ENCODE data around the gene SHMT1. TPM values are rescaled to one million over a fixed set of nuclear protein-coding genes. Genes with fewer than 3 reads are reported as not detected.
"Not testable (repeated sequence)": the region's sequence is repeated elsewhere in the genome, so short reads cannot be mapped to it uniquely, and the experiment has no call there.

SHMT1 gene
- total RNA-seq, 4 donors from 2014 or later: 75.9 to 128 (median 110) TPM

DNA sequence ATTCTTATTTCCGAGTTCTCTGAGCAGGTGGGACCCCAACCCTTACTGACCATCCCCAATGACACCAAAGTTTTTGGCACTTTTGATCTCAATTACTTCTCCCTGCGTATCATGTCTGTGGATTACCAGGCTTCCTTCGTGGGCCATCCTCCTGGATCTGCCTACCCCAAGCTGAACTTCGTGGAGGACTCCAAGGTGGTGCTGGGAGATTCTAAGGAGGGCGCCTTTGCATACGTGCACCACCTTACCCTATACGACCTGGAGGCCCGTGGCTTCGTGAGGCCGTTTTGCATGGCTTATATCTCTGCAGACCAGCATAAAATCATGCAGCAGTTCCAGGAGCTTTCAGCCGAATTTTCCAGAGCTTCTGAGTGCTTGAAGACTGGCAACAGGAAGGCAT lies 47.4 kb downstream of the SHMT1 start:
- Histone ChIP-seq H3K27ac (peak overlapping the region; percentile 88 to 94 (median 91)), H3K4me3 (peak overlapping the region; percentile 52 to 93 (median 79)), H3K9me3 (no peaks in the 10 kb centered on the region), H3K27me3 (no peaks in the 10 kb centered on the region), H3K4me1 (peaks cover 0 to 72% (median 41%) of the 10 kb centered on the region in 4 donors), H3K36me3 (peaks cover 0 to 39% (median 0%) of the 10 kb centered on the region in 3 donors)
- DNase-seq: no peak
- TF ChIP-seq, protein P1, sequence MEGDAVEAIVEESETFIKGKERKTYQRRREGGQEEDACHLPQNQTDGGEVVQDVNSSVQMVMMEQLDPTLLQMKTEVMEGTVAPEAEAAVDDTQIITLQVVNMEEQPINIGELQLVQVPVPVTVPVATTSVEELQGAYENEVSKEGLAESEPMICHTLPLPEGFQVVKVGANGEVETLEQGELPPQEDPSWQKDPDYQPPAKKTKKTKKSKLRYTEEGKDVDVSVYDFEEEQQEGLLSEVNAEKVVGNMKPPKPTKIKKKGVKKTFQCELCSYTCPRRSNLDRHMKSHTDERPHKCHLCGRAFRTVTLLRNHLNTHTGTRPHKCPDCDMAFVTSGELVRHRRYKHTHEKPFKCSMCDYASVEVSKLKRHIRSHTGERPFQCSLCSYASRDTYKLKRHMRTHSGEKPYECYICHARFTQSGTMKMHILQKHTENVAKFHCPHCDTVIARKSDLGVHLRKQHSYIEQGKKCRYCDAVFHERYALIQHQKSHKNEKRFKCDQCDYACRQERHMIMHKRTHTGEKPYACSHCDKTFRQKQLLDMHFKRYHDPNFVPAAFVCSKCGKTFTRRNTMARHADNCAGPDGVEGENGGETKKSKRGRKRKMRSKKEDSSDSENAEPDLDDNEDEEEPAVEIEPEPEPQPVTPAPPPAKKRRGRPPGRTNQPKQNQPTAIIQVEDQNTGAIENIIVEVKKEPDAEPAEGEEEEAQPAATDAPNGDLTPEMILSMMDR (IDR thresholded peaks at IDR 0.05): no peak
- TF ChIP-seq POLR2A (IDR thresholded peaks at IDR 0.05): no peak

DNA sequence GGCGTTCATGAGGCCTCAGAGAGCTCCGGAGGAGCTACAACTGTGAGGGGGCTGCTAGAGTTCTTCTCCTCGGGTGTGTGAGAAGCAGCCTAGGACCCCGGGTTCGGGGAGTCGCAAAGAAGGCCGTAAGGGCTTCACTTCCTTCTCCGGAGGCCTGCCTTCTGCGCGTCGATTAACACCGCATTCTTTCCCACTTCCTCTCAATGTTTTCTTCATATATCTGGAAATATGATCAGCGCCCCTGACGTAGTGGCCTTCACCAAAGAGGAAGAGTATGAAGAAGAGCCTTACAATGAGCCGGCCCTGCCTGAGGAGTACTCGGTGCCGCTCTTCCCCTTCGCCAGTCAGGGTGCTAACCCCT lies 47.8 kb downstream of the SHMT1 start:
- Histone ChIP-seq H3K36me3 (peaks cover 0 to 35% (median 0%) of the 10 kb centered on the region in 3 donors), H3K9me3 (no peaks in the 10 kb centered on the region), H3K4me3 (peak overlapping the region; percentile 52 to 93 (median 79)), H3K4me1 (peaks cover 0 to 68% (median 41%) of the 10 kb centered on the region in 4 donors), H3K27ac (peak overlapping the region; percentile 88 to 94 (median 91)), H3K27me3 (no peaks in the 10 kb centered on the region)
- DNase-seq: peak in 2 of 3 donors; percentile 32 to 62
- TF ChIP-seq, protein P1 (IDR thresholded peaks at IDR 0.05): no peak
- TF ChIP-seq POLR2A (IDR thresholded peaks at IDR 0.05): no peak

DNA sequence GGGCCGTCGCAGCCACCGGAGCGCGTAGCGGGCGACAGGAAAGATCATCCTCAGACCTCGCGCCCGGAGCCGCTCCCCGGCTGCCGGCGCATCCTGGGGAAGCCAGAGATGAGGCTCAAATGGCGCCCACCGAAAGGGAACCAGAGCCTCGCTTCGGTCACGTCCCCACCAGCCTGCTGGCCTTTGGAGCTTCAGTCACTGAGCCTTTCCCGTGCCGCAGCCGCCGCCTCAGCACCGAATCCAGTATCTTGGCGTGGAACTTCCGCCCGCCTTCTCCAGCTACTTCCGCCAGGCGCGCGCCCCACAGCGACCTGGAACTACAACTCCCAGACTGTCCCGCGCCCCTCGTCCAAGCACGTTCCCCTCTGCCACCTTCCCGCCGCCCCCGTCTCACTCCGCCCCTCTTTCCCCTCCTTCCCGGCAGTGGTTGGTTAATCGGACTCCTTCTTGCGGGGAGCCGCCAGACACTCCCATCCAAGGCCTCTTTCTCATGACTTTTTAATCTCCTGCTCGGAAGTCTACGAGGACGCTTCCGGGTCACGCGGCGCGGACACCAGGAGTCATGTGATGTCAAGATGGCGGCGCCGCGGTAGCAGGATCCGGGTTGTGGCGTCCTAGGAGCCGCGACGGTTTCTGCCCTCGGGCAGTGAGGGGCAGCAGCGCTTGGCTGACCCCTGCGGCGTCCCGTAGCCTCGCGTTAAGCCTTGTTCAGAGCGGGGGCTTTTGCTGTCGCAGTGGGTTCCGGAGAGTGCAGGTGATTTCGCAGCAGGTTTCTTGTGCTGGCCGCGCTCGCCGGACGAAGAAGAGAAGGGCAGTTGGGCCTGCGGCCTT lies 48.4 kb downstream of the SHMT1 start, which contains the start of the genes SMCR8 and TOP3A:
TSS of gene SMCR8 (plus strand) at position 563 of the 831 bp plus-strand sequence. CDS start 497 bp downstream, outside the sequence.
TSS of gene TOP3A (minus strand) at position 264 of the 831 bp plus-strand sequence. CDS start at position 48, 216 bp downstream.
- no peaks in the 10 kb centered on the region for H3K27me3 ChIP-seq
- H3K36me3 ChIP-seq: peaks cover 0 to 30% (median 0%) of the 10 kb centered on the region in 3 donors
- DNase-seq: peak; percentile 96 to 99 (median 99)
- peak within 1 kb of the TSS; percentile 52 to 93 (median 79) for H3K4me3 ChIP-seq
- peaks cover 0 to 62% (median 37%) of the 10 kb centered on the region in 4 donors for H3K4me1 ChIP-seq
- peak; percentile 14 to 47 for TF ChIP-seq POLR2A (IDR thresholded peaks at IDR 0.05)
- TF ChIP-seq, protein P1 (IDR thresholded peaks at IDR 0.05): peak in 3 of 6 experiments; percentile 15 to 35 (median 29)
- no peaks in the 10 kb centered on the region for H3K9me3 ChIP-seq
- peak within 1 kb of the TSS; percentile 88 to 94 (median 91) for H3K27ac ChIP-seq

- Histone ChIP-seq H3K27ac (peak overlapping the region; percentile 88 to 94 (median 91)), H3K4me1 (peaks cover 0 to 55% (median 32%) of the 10 kb centered on the region in 4 donors), H3K36me3 (peaks cover 0 to 27% (median 0%) of the 10 kb centered on the region in 3 donors), H3K9me3 (no peaks in the 10 kb centered on the region), H3K27me3 (no peaks in the 10 kb centered on the region), H3K4me3 (peak overlapping the region; percentile 52 to 93 (median 79))
- no peak for DNase-seq
- TF ChIP-seq, protein P1 (IDR thresholded peaks at IDR 0.05): no peak
- no peak for TF ChIP-seq POLR2A (IDR thresholded peaks at IDR 0.05)
These were observed 49.2 kb downstream of the SHMT1 start for GRCh38 chr17:18314059-18314730.

DNA sequence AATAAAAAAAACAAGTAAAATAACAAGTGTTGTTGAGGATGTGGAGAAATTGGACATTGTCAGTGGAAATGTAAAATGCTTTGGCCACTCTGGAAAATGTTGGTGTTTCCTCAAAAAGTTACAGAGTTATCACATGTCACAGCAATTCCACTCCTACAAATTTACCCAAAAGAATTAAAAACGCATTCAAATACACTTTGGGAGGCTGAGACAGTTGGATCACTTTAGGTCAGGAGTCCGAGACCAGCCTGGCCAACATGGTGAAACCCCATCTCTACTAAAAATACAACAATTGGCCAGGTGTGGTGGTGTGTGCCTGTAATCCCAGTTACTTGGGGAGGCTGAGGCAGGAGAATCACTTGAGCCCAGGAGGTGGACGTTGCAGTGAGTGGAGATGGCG lies 54.1 kb downstream of the SHMT1 start:
- Histone ChIP-seq H3K9me3 (no peaks in the 10 kb centered on the region), H3K4me1 (peaks cover 0 to 19% (median 7%) of the 10 kb centered on the region in 4 donors), H3K4me3 (no peak overlapping the region), H3K27me3 (no peaks in the 10 kb centered on the region), H3K27ac (no peak overlapping the region), H3K36me3 (peaks cover 0 to 41% (median 0%) of the 10 kb centered on the region in 3 donors)
- TF ChIP-seq, protein P1 (IDR thresholded peaks at IDR 0.05): no peak
- no peak for TF ChIP-seq POLR2A (IDR thresholded peaks at IDR 0.05)
- DNase-seq: no peak

DNA sequence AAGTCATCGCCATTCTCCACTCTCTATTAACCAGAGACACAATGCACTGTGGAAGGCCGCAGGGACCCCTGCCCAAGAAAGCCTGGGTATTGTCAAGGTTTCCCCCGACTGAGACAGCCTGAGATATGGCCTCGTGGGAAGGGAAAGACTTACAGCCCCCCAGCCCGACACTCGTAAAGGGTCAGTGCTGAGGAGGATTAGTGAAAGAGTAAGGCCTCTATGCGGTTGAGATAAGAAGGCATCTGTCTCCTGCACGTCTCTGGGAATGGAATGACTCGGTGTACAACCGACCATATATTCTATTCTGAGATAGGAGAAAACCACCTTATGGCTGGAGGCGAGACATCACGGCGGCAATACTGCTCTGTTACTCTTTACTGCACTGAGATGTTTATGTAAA lies 60.1 kb downstream of the SHMT1 start:
- not testable (repeated sequence) for H3K27me3 ChIP-seq, H3K4me3 ChIP-seq, DNase-seq, H3K27ac ChIP-seq, H3K9me3 ChIP-seq, H3K4me1 ChIP-seq
- H3K36me3 ChIP-seq: peaks cover 0 to 93% (median 0%) of the 10 kb centered on the region in 3 donors

All from Peyer's patch (tissue), 4 donors.